Measurements from ENCODE around the gene CCN5. TPM values are rescaled to one million over a fixed set of nuclear protein-coding genes. Genes with fewer than 3 reads are reported as not detected.

Gene CCN5
- total RNA-seq, 1 experiment from 2014 or later = 0.37 TPM

DNA sequence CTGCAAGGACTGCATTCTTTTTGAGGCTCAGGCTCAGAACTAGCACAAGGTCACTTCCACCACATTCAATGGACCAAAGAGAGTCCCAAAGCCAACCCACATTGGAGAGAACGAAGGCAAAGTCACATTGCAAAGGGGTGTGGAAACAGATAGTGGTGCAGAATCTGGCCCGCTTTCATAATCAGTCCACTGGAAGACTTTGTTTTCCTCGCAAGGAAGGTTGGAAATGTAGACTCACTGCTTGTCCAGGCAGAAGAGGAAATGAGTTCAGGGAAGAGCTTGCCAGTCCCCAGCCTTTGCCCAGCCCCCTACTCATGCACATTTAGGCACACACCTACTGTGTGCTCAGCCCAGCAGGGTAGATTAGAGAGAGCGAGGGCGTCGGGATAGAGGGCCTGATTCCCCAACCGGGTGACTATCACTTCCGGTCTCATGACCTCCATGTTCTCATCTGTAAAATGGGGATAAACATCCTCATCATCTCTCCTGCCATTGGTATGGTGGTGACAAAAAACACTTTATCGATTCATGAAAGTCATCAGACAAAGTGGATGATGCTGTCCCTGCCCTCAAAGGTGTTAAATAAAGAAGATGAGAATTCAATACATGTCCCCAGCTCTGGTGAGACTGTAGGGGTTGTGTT lies 24.3 kb upstream of the CCN5 start:
- DNase-seq (ENCODE audit: low spot score) = no peak
- Mint-ChIP-seq H3K4me3 (no peak overlapping the region), H3K27me3 (ENCODE audit: low read depth) (peaks cover 5% of the 10 kb centered on the region), H3K36me3 (peaks cover 4% of the 10 kb centered on the region; the same call in 1 of the 2 replicates), H3K4me1 (peaks cover 5% of the 10 kb centered on the region), H3K9me3 (peaks cover 17% of the 10 kb centered on the region), H3K27ac (peak overlapping the region; percentile 44; the same call in 1 of the 2 replicates)
- ChIA-PET POLR2A (no interaction called here), CTCF (interaction anchor here (0.6 kb wide), 1 partner anchor 616 kb away, joined by 3 read pairs; no protein-coding TSS in a partner anchor)
- TF ChIP-seq, protein P1, sequence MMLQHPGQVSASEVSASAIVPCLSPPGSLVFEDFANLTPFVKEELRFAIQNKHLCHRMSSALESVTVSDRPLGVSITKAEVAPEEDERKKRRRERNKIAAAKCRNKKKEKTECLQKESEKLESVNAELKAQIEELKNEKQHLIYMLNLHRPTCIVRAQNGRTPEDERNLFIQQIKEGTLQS (CRISPR knock-in tag; conservative IDR thresholded peaks at IDR 0.05) = no peak
- TF ChIP-seq, protein P2, sequence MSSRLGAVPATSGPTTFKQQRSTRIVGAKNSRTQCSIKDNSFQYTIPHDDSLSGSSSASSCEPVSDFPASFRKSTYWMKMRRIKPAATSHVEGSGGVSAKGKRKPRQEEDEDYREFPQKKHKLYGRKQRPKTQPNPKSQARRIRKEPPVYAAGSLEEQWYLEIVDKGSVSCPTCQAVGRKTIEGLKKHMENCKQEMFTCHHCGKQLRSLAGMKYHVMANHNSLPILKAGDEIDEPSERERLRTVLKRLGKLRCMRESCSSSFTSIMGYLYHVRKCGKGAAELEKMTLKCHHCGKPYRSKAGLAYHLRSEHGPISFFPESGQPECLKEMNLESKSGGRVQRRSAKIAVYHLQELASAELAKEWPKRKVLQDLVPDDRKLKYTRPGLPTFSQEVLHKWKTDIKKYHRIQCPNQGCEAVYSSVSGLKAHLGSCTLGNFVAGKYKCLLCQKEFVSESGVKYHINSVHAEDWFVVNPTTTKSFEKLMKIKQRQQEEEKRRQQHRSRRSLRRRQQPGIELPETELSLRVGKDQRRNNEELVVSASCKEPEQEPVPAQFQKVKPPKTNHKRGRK (CRISPR knock-in tag; IDR thresholded peaks at IDR 0.05; ENCODE audit: borderline replicate concordance) = no peak
- TF ChIP-seq, protein P3, sequence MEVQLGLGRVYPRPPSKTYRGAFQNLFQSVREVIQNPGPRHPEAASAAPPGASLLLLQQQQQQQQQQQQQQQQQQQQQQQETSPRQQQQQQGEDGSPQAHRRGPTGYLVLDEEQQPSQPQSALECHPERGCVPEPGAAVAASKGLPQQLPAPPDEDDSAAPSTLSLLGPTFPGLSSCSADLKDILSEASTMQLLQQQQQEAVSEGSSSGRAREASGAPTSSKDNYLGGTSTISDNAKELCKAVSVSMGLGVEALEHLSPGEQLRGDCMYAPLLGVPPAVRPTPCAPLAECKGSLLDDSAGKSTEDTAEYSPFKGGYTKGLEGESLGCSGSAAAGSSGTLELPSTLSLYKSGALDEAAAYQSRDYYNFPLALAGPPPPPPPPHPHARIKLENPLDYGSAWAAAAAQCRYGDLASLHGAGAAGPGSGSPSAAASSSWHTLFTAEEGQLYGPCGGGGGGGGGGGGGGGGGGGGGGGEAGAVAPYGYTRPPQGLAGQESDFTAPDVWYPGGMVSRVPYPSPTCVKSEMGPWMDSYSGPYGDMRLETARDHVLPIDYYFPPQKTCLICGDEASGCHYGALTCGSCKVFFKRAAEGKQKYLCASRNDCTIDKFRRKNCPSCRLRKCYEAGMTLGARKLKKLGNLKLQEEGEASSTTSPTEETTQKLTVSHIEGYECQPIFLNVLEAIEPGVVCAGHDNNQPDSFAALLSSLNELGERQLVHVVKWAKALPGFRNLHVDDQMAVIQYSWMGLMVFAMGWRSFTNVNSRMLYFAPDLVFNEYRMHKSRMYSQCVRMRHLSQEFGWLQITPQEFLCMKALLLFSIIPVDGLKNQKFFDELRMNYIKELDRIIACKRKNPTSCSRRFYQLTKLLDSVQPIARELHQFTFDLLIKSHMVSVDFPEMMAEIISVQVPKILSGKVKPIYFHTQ (CRISPR knock-in tag; IDR thresholded peaks at IDR 0.05) = no peak
- no peak for TF ChIP-seq NR2C2 (CRISPR knock-in tag; IDR thresholded peaks at IDR 0.05)
- no peak for ATAC-seq

DNA sequence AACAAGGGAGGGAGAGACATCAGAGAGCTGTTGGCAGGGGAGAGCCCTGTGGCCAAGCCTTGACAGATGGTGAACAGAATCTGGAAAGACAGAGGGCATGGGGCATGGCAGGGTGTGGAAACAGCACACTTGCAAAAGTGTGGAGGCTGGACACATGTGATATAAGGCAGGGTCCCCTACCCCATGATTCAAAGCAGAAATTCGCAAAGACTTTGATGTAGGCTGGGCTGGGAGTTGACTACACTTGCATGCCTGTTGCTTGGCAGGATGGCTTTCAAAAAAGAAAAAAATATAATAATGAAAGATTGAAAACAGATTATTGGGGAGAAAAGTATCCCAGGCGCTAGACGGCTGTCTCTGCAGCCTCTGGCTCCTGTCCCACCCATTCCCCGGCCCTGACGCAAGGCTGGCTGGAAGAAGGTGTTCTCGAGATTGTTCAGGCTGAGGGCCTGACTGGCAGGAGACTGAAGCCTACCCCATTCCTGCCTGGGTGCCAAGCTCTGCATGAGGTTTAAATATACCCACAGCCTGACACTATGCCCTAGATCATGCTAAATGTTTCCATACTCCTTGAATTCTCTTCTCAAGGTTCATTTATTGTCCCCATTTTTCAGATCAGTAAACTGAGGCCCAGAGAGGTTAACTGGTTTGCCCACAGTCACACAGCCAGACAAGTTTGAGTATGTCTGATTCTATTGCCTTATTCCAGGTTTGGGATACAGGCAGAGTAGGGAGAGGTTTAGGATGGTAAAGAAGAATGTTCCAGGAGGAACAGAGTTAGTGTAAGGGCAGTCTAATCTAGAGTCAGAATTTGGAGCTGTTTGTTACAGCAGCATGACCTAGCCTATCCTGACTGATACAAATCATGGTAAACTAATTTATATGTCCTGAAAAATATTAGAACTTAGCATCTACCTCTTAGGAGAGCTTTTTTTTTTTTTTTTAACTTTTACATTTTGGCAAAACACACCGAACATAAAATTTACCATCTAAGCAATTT lies 23.4 kb upstream of the CCN5 start:
- DNase-seq (ENCODE audit: low spot score) (no peak), ATAC-seq (no peak)
- Mint-ChIP-seq H3K4me1 (peaks cover 5% of the 10 kb centered on the region), H3K4me3 (no peak overlapping the region), H3K27ac (peak overlapping the region; percentile 44; the same call in 1 of the 2 replicates), H3K36me3 (peaks cover 4% of the 10 kb centered on the region; the same call in 1 of the 2 replicates), H3K27me3 (ENCODE audit: low read depth) (peaks cover 5% of the 10 kb centered on the region), H3K9me3 (peaks cover 22% of the 10 kb centered on the region)
- ChIA-PET POLR2A (no interaction called here), CTCF (interaction anchor here (0.6 kb wide), 1 partner anchor 615 kb away, joined by 3 read pairs; no protein-coding TSS in a partner anchor)
- 0 out of 2 replicates have a peak, but pooled peaks have one; percentile 7 for TF ChIP-seq GTF2I (CRISPR knock-in tag; conservative IDR thresholded peaks at IDR 0.05)
- TF ChIP-seq, protein P4, sequence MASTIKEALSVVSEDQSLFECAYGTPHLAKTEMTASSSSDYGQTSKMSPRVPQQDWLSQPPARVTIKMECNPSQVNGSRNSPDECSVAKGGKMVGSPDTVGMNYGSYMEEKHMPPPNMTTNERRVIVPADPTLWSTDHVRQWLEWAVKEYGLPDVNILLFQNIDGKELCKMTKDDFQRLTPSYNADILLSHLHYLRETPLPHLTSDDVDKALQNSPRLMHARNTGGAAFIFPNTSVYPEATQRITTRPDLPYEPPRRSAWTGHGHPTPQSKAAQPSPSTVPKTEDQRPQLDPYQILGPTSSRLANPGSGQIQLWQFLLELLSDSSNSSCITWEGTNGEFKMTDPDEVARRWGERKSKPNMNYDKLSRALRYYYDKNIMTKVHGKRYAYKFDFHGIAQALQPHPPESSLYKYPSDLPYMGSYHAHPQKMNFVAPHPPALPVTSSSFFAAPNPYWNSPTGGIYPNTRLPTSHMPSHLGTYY (CRISPR knock-in tag; IDR thresholded peaks at IDR 0.05) = no peak

DNA sequence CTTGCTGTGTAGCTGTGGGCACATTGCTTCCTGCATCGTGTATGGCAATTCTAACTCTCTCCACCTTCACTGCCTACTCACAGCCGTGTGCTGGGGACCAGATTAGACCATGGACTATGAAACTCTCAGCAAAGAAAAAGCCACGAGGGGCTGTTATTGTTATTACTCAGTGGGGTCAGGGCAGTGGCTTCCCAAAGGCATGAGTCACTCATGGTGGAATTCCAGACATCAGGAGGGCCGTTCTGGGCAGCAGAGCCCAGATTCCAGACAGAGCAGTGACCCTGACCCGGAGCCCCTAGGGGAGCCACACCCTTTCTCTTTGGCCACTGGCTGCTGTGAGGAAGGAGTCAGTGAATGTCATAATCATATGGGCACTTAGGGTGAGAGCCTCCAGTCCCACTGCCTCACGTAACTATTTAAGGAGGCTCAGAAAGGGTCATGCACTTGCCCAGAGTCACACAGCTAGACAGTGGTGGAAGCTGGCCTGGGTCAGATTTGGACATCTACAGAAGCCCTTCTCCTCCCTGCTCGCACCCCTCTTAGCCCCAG lies 22.2 kb upstream of the CCN5 start:
- ATAC-seq (peak; percentile 55), DNase-seq (ENCODE audit: low spot score) (no peak)
- H3K9me3 Mint-ChIP-seq = peaks cover 17% of the 10 kb centered on the region
- peaks cover 5% of the 10 kb centered on the region for H3K27me3 Mint-ChIP-seq (ENCODE audit: low read depth)
- H3K36me3 Mint-ChIP-seq = peaks cover 4% of the 10 kb centered on the region; the same call in 1 of the 2 replicates
- POLR2A ChIA-PET = no interaction called here
- H3K4me1 Mint-ChIP-seq = peaks cover 5% of the 10 kb centered on the region
- H3K4me3 Mint-ChIP-seq = no peak overlapping the region
- TF ChIP-seq, protein P5, sequence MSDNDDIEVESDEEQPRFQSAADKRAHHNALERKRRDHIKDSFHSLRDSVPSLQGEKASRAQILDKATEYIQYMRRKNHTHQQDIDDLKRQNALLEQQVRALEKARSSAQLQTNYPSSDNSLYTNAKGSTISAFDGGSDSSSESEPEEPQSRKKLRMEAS (CRISPR knock-in tag; IDR thresholded peaks at IDR 0.05) = no peak
- TF ChIP-seq, protein P6, sequence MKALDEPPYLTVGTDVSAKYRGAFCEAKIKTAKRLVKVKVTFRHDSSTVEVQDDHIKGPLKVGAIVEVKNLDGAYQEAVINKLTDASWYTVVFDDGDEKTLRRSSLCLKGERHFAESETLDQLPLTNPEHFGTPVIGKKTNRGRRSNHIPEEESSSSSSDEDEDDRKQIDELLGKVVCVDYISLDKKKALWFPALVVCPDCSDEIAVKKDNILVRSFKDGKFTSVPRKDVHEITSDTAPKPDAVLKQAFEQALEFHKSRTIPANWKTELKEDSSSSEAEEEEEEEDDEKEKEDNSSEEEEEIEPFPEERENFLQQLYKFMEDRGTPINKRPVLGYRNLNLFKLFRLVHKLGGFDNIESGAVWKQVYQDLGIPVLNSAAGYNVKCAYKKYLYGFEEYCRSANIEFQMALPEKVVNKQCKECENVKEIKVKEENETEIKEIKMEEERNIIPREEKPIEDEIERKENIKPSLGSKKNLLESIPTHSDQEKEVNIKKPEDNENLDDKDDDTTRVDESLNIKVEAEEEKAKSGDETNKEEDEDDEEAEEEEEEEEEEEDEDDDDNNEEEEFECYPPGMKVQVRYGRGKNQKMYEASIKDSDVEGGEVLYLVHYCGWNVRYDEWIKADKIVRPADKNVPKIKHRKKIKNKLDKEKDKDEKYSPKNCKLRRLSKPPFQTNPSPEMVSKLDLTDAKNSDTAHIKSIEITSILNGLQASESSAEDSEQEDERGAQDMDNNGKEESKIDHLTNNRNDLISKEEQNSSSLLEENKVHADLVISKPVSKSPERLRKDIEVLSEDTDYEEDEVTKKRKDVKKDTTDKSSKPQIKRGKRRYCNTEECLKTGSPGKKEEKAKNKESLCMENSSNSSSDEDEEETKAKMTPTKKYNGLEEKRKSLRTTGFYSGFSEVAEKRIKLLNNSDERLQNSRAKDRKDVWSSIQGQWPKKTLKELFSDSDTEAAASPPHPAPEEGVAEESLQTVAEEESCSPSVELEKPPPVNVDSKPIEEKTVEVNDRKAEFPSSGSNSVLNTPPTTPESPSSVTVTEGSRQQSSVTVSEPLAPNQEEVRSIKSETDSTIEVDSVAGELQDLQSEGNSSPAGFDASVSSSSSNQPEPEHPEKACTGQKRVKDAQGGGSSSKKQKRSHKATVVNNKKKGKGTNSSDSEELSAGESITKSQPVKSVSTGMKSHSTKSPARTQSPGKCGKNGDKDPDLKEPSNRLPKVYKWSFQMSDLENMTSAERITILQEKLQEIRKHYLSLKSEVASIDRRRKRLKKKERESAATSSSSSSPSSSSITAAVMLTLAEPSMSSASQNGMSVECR (CRISPR knock-in tag; IDR thresholded peaks at IDR 0.05; ENCODE audit: borderline replicate concordance) = no peak
- no peak for TF ChIP-seq FOXJ3 (CRISPR knock-in tag; IDR thresholded peaks at IDR 0.05; ENCODE audit: borderline replicate concordance)
- TF ChIP-seq GABPB1 (CRISPR knock-in tag; IDR thresholded peaks at IDR 0.05) = peak; percentile 67; the same call in 1 of the 2 replicates
- H3K27ac Mint-ChIP-seq = no peak overlapping the region
- CTCF ChIA-PET = interaction anchor here (1.0 kb wide), 1 partner anchor 25 kb away, joined by 3 read pairs; no protein-coding TSS in a partner anchor
